Stimulated activated CD8-positive, alpha-beta memory T cell treated with anti-CD3 and anti-CD28 coated beads, Interleukin-15, amount 100 ng/mL, for 48 hours (primary cell): ENCODE measurements around the gene PNMA6A.
"Not testable (repeated sequence)": the region's sequence is repeated elsewhere in the genome, so short reads cannot be mapped to it uniquely, and the experiment has no call there.

ENCODE experiments used
- DNase-seq, 2 donors: peaks; one replicate each; pipeline ENCODE4 v3.0.0-alpha.2; 2020; ENCODE audit warnings: low read depth in 2 of 2

Gene PNMA6A

GRCh38 chrX:153075366-153075765 lies 3.1 kb downstream of the PNMA6A start:
- DNase-seq = no peak

- not testable (repeated sequence) for DNase-seq
Observed at GRCh38 chrX:153077437-153078135, 5.3 kb downstream of the PNMA6A start.

- not testable (repeated sequence) for DNase-seq
Observed at GRCh38 chrX:153083238-153083923, 11.1 kb downstream of the PNMA6A start.

GRCh38 chrX:153102418-153102817 lies 30.2 kb downstream of the PNMA6A start:
- DNase-seq = no peak

- not testable (repeated sequence) for DNase-seq
Observed at GRCh38 chrX:153104959-153105358, 32.7 kb downstream of the PNMA6A start.

- not testable (repeated sequence) for DNase-seq
Observed at GRCh38 chrX:153106092-153106801, 34.0 kb downstream of the PNMA6A start.

- not testable (repeated sequence) for DNase-seq
Observed at GRCh38 chrX:153110735-153111134, 38.5 kb downstream of the PNMA6A start.

GRCh38 chrX:153113851-153114250 lies 41.6 kb downstream of the PNMA6A start:
- DNase-seq = not testable (repeated sequence)

- not testable (repeated sequence) for DNase-seq
Observed at GRCh38 chrX:153117754-153118153, 45.5 kb downstream of the PNMA6A start.

GRCh38 chrX:153120230-153120629 lies 48.0 kb downstream of the PNMA6A start:
- not testable (repeated sequence) for DNase-seq

GRCh38 chrX:153123468-153123867 lies 51.2 kb downstream of the PNMA6A start:
- DNase-seq = not testable (repeated sequence)
